IMR-90 (cell line): ENCODE measurements around the gene ZNF277. TPM values are rescaled to one million over a fixed set of nuclear protein-coding genes. Genes with fewer than 3 reads are reported as not detected.

Experiments
- ATAC-seq: fragments of 200-7000 bp; cut with Tn5 transposase; 2 replicates; pipeline ENCODE4 v1.9.1; 2020; ENCODE audit warnings: low read depth, mild to moderate bottlenecking, moderate library complexity
- BruUV-seq: library from RNA; stranded (reverse); fragments of 400-500 nt; replicated peaks from 2 replicates; lab custom pipeline; 2021; lab: Mats Ljungman, UMichigan
- CTCF ChIA-PET: fragments of 300-600 bp; formaldehyde crosslinking; extraction: SDS; loops from one replicate; lab custom pipeline; 2021; ENCODE audit warnings: antibody characterized with exemption; lab: Yijun Ruan, JAX
- POLR2A ChIA-PET: fragments of 300-600 bp; sonication (Branson Sonifier 250); formaldehyde crosslinking; loops from one replicate; lab custom pipeline; 2022; ENCODE audit warnings: antibody characterized with exemption; ENCODE audit not compliant: unreplicated experiment; lab: Charles Lee
- DNase-seq: peaks from one replicate; pipeline ENCODE4 v3.0.0; 2013
- H2AFZ ChIP-seq: replicated peaks from 2 replicates; pipeline ENCODE3; 2013; ENCODE audit warnings: low read length, mild to moderate bottlenecking; ENCODE audit not compliant: poor library complexity
- H2AK5ac ChIP-seq: 2 replicates; pipeline ENCODE4 v1.6.1; 2013; ENCODE audit warnings: low read depth, low read length, inconsistent platforms
- H2AK9ac ChIP-seq: replicated peaks from 2 replicates; pipeline ENCODE3; 2013; ENCODE audit warnings: mild to moderate bottlenecking, low read depth, low read length, moderate library complexity; ENCODE audit not compliant: poor library complexity
- H2BK120ac ChIP-seq: 2 replicates; pipeline ENCODE4 v1.6.1; 2013; ENCODE audit warnings: low read depth, low read length, inconsistent platforms
- H2BK15ac ChIP-seq: 3 replicates; pipeline ENCODE4 v1.6.1; 2013; ENCODE audit warnings: low read depth, low read length, inconsistent platforms
- H2BK20ac ChIP-seq: 2 replicates; pipeline ENCODE4 v1.6.1; 2013; ENCODE audit warnings: low read depth, mild to moderate bottlenecking, inconsistent platforms, low read length, moderate library complexity
- H2BK5ac ChIP-seq: 2 replicates; pipeline ENCODE4 v1.6.1; 2013; ENCODE audit warnings: mild to moderate bottlenecking, low read depth, low read length, inconsistent platforms; ENCODE audit not compliant: poor library complexity, severe bottlenecking
- H3K14ac ChIP-seq: replicated peaks from 2 replicates; pipeline ENCODE4 v1.6.1; 2013; ENCODE audit warnings: low read depth, low read length, inconsistent platforms
- H3K18ac ChIP-seq: 2 replicates; pipeline ENCODE4 v1.6.1; 2013; ENCODE audit warnings: low read depth, low read length, control low read depth
- H3K23ac ChIP-seq: 2 replicates; pipeline ENCODE4 v1.6.1; 2013; ENCODE audit warnings: low read depth, low read length, inconsistent platforms
- H3K27ac ChIP-seq: 2 replicates; pipeline ENCODE4 v1.5.1; 2013; ENCODE audit warnings: mild to moderate bottlenecking, control low read depth, low read length; ENCODE audit not compliant: insufficient read depth
- H3K27me3 ChIP-seq: 2 replicates; pipeline ENCODE4 v1.6.1; 2013; ENCODE audit warnings: low read length; ENCODE audit not compliant: control insufficient read depth, insufficient read depth
- H3K36me3 ChIP-seq: 2 replicates; pipeline ENCODE4 v1.6.1; 2013; ENCODE audit warnings: low read length, mixed read lengths; ENCODE audit not compliant: control insufficient read depth, insufficient read depth
- H3K4ac ChIP-seq: 2 replicates; pipeline ENCODE4 v1.6.1; 2013; ENCODE audit warnings: low read depth, low read length, inconsistent platforms
- H3K4me1 ChIP-seq: 2 replicates; pipeline ENCODE4 v1.6.1; 2013; ENCODE audit warnings: low read length, mixed read lengths; ENCODE audit not compliant: control insufficient read depth, insufficient read depth
- H3K4me2 ChIP-seq: 2 replicates; pipeline ENCODE4 v1.6.1; 2013; ENCODE audit warnings: low read depth, mild to moderate bottlenecking, control low read depth, low read length, moderate library complexity
- H3K4me3 ChIP-seq: 2 replicates; pipeline ENCODE4 v1.5.1; 2013; ENCODE audit warnings: low read depth, mild to moderate bottlenecking, control low read depth, low read length, moderate library complexity; ENCODE audit not compliant: insufficient read depth
- H3K56ac ChIP-seq: 2 replicates; pipeline ENCODE4 v1.6.1; 2013; ENCODE audit warnings: low read length, inconsistent platforms; ENCODE audit not compliant: insufficient read depth; ENCODE audit errors: extremely low read depth
- H3K79me1 ChIP-seq, 2 experiments: 2 replicates each; pipeline ENCODE4 v1.6.1; 2013; ENCODE audit warnings: low read length in 2 of 2, inconsistent platforms in 1 of 2, low read depth in 1 of 2
- H3K9ac ChIP-seq: 2 replicates; pipeline ENCODE4 v1.6.1; 2013; ENCODE audit warnings: low read depth, low read length, control low read depth
- H3K9me1 ChIP-seq: 2 replicates; pipeline ENCODE4 v1.6.1; 2013; ENCODE audit warnings: low read length, inconsistent platforms; ENCODE audit not compliant: insufficient read depth
- H3K9me3 ChIP-seq: 2 replicates; pipeline ENCODE4 v1.6.1; 2013; ENCODE audit warnings: low read length; ENCODE audit not compliant: control insufficient read depth, insufficient read depth
- H4K20me1 ChIP-seq: 2 replicates; pipeline ENCODE4 v1.6.1; 2013; ENCODE audit warnings: low read length, inconsistent platforms; ENCODE audit not compliant: insufficient read depth
- H4K5ac ChIP-seq: 2 replicates; pipeline ENCODE4 v1.6.1; 2013; ENCODE audit warnings: mild to moderate bottlenecking, low read depth, low read length, control low read depth
- H4K8ac ChIP-seq, 2 experiments: 2 replicates each; pipeline ENCODE4 v1.6.1; 2013; ENCODE audit warnings: low read depth in 2 of 2, low read length in 2 of 2, control low read depth in 1 of 2, inconsistent platforms in 1 of 2
- H4K91ac ChIP-seq: 2 replicates; pipeline ENCODE4 v1.6.1; 2013; ENCODE audit warnings: low read depth, low read length, inconsistent platforms; ENCODE audit not compliant: insufficient read depth
- CEBPB ChIP-seq: IDR thresholded peaks from 2 replicates; pipeline ENCODE4 v1.6.1; 2012; ENCODE audit warnings: low read depth, low read length, improper control_type of control experiment
- POLR2A ChIP-seq: IDR thresholded peaks from 2 replicates; pipeline ENCODE4 v1.6.1; 2012; ENCODE audit warnings: mild to moderate bottlenecking, low read depth, low read length
- RAD21 ChIP-seq: IDR thresholded peaks from 2 replicates; pipeline ENCODE4 v1.6.1; 2012; ENCODE audit warnings: low read length, improper control_type of control experiment
- RCOR1 ChIP-seq: IDR thresholded peaks from 2 replicates; pipeline ENCODE4 v1.6.1; 2012; ENCODE audit warnings: mild to moderate bottlenecking, low read length, improper control_type of control experiment; ENCODE audit not compliant: insufficient replicate concordance
- WGBS, 2 experiments: methylation state at CpG; one replicate each; pipeline versions ENCODE4 v1.1.5 to v1.1.7; 2013; ENCODE audit warnings: missing lambda C conversion rate in 2 of 2; ENCODE audit not compliant: insufficient read length in 1 of 2; ENCODE audit errors: extremely low coverage in 2 of 2; 5-methylcytosine and 5-hydroxymethylcytosine counted together
- dilution Hi-C: fragments of 300-500 bp; cut with HindIII; formaldehyde crosslinking; loops from one replicate; pipeline ENCODE4 v1.14.3; 2018; ENCODE audit warnings: low sequenced_read_pairs; ENCODE audit not compliant: unreplicated experiment
- in situ Hi-C: fragments of 300-500 bp; cut with MboI; formaldehyde crosslinking; loops from 3 replicates; pipeline ENCODE4 v1.14.3; 2019; ENCODE audit warnings: low sequenced_read_pairs, inconsistent platforms, mixed read lengths
- intact Hi-C: fragments of 100-400 bp; cut with micrococcal nuclease; formaldehyde crosslinking; loops from 2 replicates; pipeline ENCODE4 v1.10.0; 2022
- polyA plus RNA-seq, 3 experiments: library from polyadenylated mRNA; depleted of rRNA; stranded (reverse); fragments of >200 nt; gene quantifications; 2 replicates each; pipeline ENCODE4 v1.2.3, GENCODE V29; 2012; ENCODE audit warnings: low replicate concordance in 1 of 3
- total RNA-seq: library from RNA; depleted of rRNA; stranded (reverse); fragments of >200 nt; gene quantifications from 2 replicates; pipeline ENCODE4 v1.2.3, GENCODE V29; 2012
- TF ChIP-seq, protein P1 (sequence below): fragments of 150-350 bp; IDR thresholded peaks from 2 replicates; pipeline ENCODE4 v1.6.1; 2016; ENCODE audit warnings: low read depth, mild to moderate bottlenecking, low read length, moderate library complexity, borderline replicate concordance
- TF ChIP-seq, protein P2 (sequence below): fragments of 150-350 bp; IDR thresholded peaks from 2 replicates; pipeline ENCODE4 v1.6.1; 2017; ENCODE audit warnings: mild to moderate bottlenecking, antibody characterized with exemption, low read length, low read depth

The ZNF277 gene
- total and polyA plus RNA-seq, 2 of the 4 experiments (the other 2 are of a cell fraction), result 7.3 to 21.3 TPM

DNA sequence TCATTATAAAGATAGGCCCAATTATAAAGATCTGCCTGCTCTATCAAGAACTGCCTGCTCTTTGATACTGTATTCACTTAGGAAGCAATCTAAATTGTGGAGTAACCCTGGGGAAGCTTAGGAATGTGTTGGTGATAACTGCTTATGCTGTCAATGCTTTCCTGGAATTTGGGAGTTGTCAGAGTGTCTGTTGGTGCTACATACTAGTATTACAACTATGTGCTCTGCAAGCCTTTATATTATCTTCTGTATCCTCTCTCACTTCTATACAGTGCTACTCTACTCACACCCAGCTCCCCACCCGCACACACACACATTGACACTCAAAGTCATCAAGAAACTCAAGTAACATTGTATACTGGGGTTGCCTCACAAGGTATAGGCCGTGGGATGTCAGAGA, 6.1 kb downstream of the ZNF277 start:
- no peak overlapping the region for H3K23ac ChIP-seq
- DNase-seq (peak; percentile 35), ATAC-seq (peak; percentile 83)
- H3K79me1 ChIP-seq, result peaks cover 15 to 44% of the 10 kb centered on the region in 2 experiments
- TF ChIP-seq CEBPB (no peak), POLR2A (no peak), RAD21 (no peak), RCOR1 (no peak)
- TF ChIP-seq, protein P1, sequence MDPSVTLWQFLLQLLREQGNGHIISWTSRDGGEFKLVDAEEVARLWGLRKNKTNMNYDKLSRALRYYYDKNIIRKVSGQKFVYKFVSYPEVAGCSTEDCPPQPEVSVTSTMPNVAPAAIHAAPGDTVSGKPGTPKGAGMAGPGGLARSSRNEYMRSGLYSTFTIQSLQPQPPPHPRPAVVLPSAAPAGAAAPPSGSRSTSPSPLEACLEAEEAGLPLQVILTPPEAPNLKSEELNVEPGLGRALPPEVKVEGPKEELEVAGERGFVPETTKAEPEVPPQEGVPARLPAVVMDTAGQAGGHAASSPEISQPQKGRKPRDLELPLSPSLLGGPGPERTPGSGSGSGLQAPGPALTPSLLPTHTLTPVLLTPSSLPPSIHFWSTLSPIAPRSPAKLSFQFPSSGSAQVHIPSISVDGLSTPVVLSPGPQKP, result no peak
- TF ChIP-seq, protein P2, sequence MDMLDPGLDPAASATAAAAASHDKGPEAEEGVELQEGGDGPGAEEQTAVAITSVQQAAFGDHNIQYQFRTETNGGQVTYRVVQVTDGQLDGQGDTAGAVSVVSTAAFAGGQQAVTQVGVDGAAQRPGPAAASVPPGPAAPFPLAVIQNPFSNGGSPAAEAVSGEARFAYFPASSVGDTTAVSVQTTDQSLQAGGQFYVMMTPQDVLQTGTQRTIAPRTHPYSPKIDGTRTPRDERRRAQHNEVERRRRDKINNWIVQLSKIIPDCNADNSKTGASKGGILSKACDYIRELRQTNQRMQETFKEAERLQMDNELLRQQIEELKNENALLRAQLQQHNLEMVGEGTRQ, result no peak
- no peak overlapping the region for H4K91ac ChIP-seq
- dilution Hi-C loops (no loop called here), in situ Hi-C loops (loop anchor here (25.0 kb wide), 1 partner anchor 450 kb away; no protein-coding TSS in a partner anchor), intact Hi-C loops (no loop called here)
- no peaks in the 10 kb centered on the region for H3K27me3 ChIP-seq
- H4K5ac ChIP-seq, result no peak overlapping the region
- no peaks in the 10 kb centered on the region for H3K9me3 ChIP-seq
- WGBS, 2 experiments, result no CpG with 5 or more reads among the region's 2 CpGs
- peaks cover 10% of the 10 kb centered on the region for H3K4me1 ChIP-seq
- H3K4me2 ChIP-seq, result peak overlapping the region; percentile 67
- H2BK5ac ChIP-seq, result peak overlapping the region; percentile 59
- no peak overlapping the region for H2BK15ac ChIP-seq
- no peak overlapping the region for H2AK5ac ChIP-seq
- peaks cover 11% of the 10 kb centered on the region; the same call in 1 of the 2 replicates for H4K20me1 ChIP-seq
- peak overlapping the region; percentile 67; the same call in 1 of the 2 replicates for H3K27ac ChIP-seq
- no peak overlapping the region for H2BK20ac ChIP-seq
- no TSS peak for BruUV-seq
- no peak overlapping the region for H2AFZ ChIP-seq
- H3K9me1 ChIP-seq, result peaks cover 11% of the 10 kb centered on the region
- H3K18ac ChIP-seq, result 0 out of 2 replicates have a peak overlapping the region, but pooled peaks have one; percentile 29
- no peaks in the 10 kb centered on the region for H3K36me3 ChIP-seq
- no peak overlapping the region for H2BK120ac ChIP-seq
- no peak overlapping the region for H2AK9ac ChIP-seq
- peak overlapping the region; percentile 62; the same call in 1 of the 2 replicates for H3K4ac ChIP-seq
- no peak overlapping the region for H3K56ac ChIP-seq
- no peak overlapping the region for H3K4me3 ChIP-seq
- CTCF ChIA-PET, result no interaction called here
- POLR2A ChIA-PET, result no interaction called here
- H3K14ac ChIP-seq, result no peak overlapping the region
- no peak overlapping the region for H3K9ac ChIP-seq
- no peak overlapping the region for H4K8ac ChIP-seq
